ENCODE results near the gene PRPF40B. TPM values are rescaled to one million over a fixed set of nuclear protein-coding genes. Genes with fewer than 3 reads are reported as not detected.

Gene PRPF40B
- total and polyA plus RNA-seq, 11 donors = 12.0 to 25.5 (median 20.9) TPM

GRCh38 chr12:49631336-49631907 is 8.1 kb downstream of the PRPF40B start:
- no peak for TF ChIP-seq POLR2A (IDR thresholded peaks at IDR 0.05)
- peaks cover 0 to 3% (median 1%) of the 10 kb centered on the region in 12 donors for H3K4me1 ChIP-seq
- no peak for ATAC-seq
- no peak overlapping the region for H3K4me3 ChIP-seq
- 87 to 93% (median 89%) methylated on average over 6 of the region's 6 CpGs for WGBS, 4 donors
- no peak overlapping the region for H3K27ac ChIP-seq
- H3K9me3 ChIP-seq = no peaks in the 10 kb centered on the region
- no peak for DNase-seq
- intact Hi-C loops (cut with DNase I) = loop anchor here in 1 of 10 donors (10.0 kb wide), 1 partner anchor 213 kb away; the partner anchor contains the start of gene BCDIN3D
- H3K36me3 ChIP-seq = peaks cover 0 to 36% (median 13%) of the 10 kb centered on the region in 9 donors
- no peaks in the 10 kb centered on the region for H3K27me3 ChIP-seq

- H3K4me1 ChIP-seq = peaks cover 0 to 13% (median 11%) of the 10 kb centered on the region in 12 donors
- no peaks in the 10 kb centered on the region for H3K9me3 ChIP-seq
- no peaks in the 10 kb centered on the region for H3K27me3 ChIP-seq
- TF ChIP-seq CTCF (IDR thresholded peaks at IDR 0.05) (no peak), POLR2A (IDR thresholded peaks at IDR 0.05) (no peak)
- peak in 1 of 5 donors; percentile 38 for DNase-seq
- no peak for ATAC-seq
- H3K27ac ChIP-seq = no peak overlapping the region
- H3K4me3 ChIP-seq = no peak overlapping the region
- H3K36me3 ChIP-seq = peaks cover 0 to 36% (median 13%) of the 10 kb centered on the region in 9 donors
- 92 to 94% (median 93%) methylated on average over 6 to 9 of the region's 9 CpGs for WGBS, 4 donors
- intact Hi-C loops (cut with DNase I) = loop anchor here in 1 of 10 donors (10.0 kb wide), 1 partner anchor 212 kb away; the partner anchor contains the start of gene BCDIN3D
Measured at GRCh38 chr12:49632401-49632800, 9.0 kb downstream of the PRPF40B start.

- no peaks in the 10 kb centered on the region for H3K27me3 ChIP-seq
- WGBS, 4 donors = 84 to 92% (median 89%) methylated on average over 8 of the region's 8 CpGs
- intact Hi-C loops (cut with DNase I) = loop anchor here in 1 of 10 donors (10.0 kb wide), 1 partner anchor 212 kb away; the partner anchor contains the start of gene BCDIN3D
- ATAC-seq (no peak), DNase-seq (peak in 1 of 5 donors; percentile 29)
- H3K4me3 ChIP-seq = no peak overlapping the region
- TF ChIP-seq CTCF (IDR thresholded peaks at IDR 0.05) (no peak), POLR2A (IDR thresholded peaks at IDR 0.05) (no peak)
- peaks cover 0 to 19% (median 14%) of the 10 kb centered on the region in 12 donors for H3K4me1 ChIP-seq
- H3K36me3 ChIP-seq = peaks cover 0 to 41% (median 18%) of the 10 kb centered on the region in 9 donors
- no peak overlapping the region for H3K27ac ChIP-seq
- H3K9me3 ChIP-seq = no peaks in the 10 kb centered on the region
Measured at GRCh38 chr12:49632986-49633702, 9.8 kb downstream of the PRPF40B start.

- DNase-seq (peak in 1 of 5 donors; percentile 51), ATAC-seq (no peak)
- H3K27me3 ChIP-seq = no peaks in the 10 kb centered on the region
- H3K27ac ChIP-seq = no peak overlapping the region
- intact Hi-C loops (cut with DNase I) = loop anchor here in 1 of 10 donors (10.0 kb wide), 1 partner anchor 211 kb away; the partner anchor contains the start of gene BCDIN3D
- H3K36me3 ChIP-seq = peaks cover 0 to 48% (median 21%) of the 10 kb centered on the region in 9 donors
- peaks cover 0 to 19% (median 14%) of the 10 kb centered on the region in 12 donors for H3K4me1 ChIP-seq
- H3K9me3 ChIP-seq = no peaks in the 10 kb centered on the region
- no peak overlapping the region for H3K4me3 ChIP-seq
- no peak for TF ChIP-seq POLR2A (IDR thresholded peaks at IDR 0.05)
- TF ChIP-seq CTCF (IDR thresholded peaks at IDR 0.05) = no peak
- 91 to 100% (median 97%) methylated on average over 2 of the region's 2 CpGs for WGBS, 4 donors
Measured at GRCh38 chr12:49633703-49634345, 10.5 kb downstream of the PRPF40B start.
